ENCODE data around the gene GTF2H1.

GTF2H1 gene

GRCh38 chr11:18352581-18352980, 30.2 kb downstream of the GTF2H1 start:
- no peak for TF ChIP-seq CTCF (IDR thresholded peaks at IDR 0.05; ENCODE audit: low read depth, low read length, missing control alignments)
- in situ Hi-C loops (cut with HindIII; ENCODE audit: low sequenced_read_pairs): no loop called here
- no peak for DNase-seq (ENCODE audit: low read depth)
- H3K4me3 ChIP-seq (ENCODE audit: low read depth, low read length): no peak overlapping the region

GRCh38 chr11:18358646-18359045, 36.3 kb downstream of the GTF2H1 start:
- no peak overlapping the region for H3K4me3 ChIP-seq (ENCODE audit: low read depth, low read length)
- DNase-seq (ENCODE audit: low read depth): no peak
- no peak for TF ChIP-seq CTCF (IDR thresholded peaks at IDR 0.05; ENCODE audit: low read depth, low read length, missing control alignments)
- in situ Hi-C loops (cut with HindIII; ENCODE audit: low sequenced_read_pairs): no loop called here

GRCh38 chr11:18361154-18361553, 38.8 kb downstream of the GTF2H1 start:
- DNase-seq (ENCODE audit: low read depth): no peak
- H3K4me3 ChIP-seq (ENCODE audit: low read depth, low read length): no peak overlapping the region
- in situ Hi-C loops (cut with HindIII; ENCODE audit: low sequenced_read_pairs): no loop called here
- no peak for TF ChIP-seq CTCF (IDR thresholded peaks at IDR 0.05; ENCODE audit: low read depth, low read length, missing control alignments)

- in situ Hi-C loops (cut with HindIII; ENCODE audit: low sequenced_read_pairs): no loop called here
- H3K4me3 ChIP-seq (ENCODE audit: low read depth, low read length): no peak overlapping the region
- DNase-seq (ENCODE audit: low read depth): no peak
- TF ChIP-seq CTCF (IDR thresholded peaks at IDR 0.05; ENCODE audit: low read depth, low read length, missing control alignments): no peak
Observed at GRCh38 chr11:18364495-18365073, 42.2 kb downstream of the GTF2H1 start.

- H3K4me3 ChIP-seq (ENCODE audit: low read depth, low read length): no peak overlapping the region
- DNase-seq (ENCODE audit: low read depth): no peak
- in situ Hi-C loops (cut with HindIII; ENCODE audit: low sequenced_read_pairs): no loop called here
- no peak for TF ChIP-seq CTCF (IDR thresholded peaks at IDR 0.05; ENCODE audit: low read depth, low read length, missing control alignments)
Observed at GRCh38 chr11:18365741-18366140, 43.4 kb downstream of the GTF2H1 start.

GRCh38 chr11:18366286-18366685, 43.9 kb downstream of the GTF2H1 start:
- no peak for TF ChIP-seq CTCF (IDR thresholded peaks at IDR 0.05; ENCODE audit: low read depth, low read length, missing control alignments)
- no peak overlapping the region for H3K4me3 ChIP-seq (ENCODE audit: low read depth, low read length)
- in situ Hi-C loops (cut with HindIII; ENCODE audit: low sequenced_read_pairs): no loop called here
- DNase-seq (ENCODE audit: low read depth): no peak
